Retina (tissue), 1 donor: ENCODE data around the gene LRRC43.
A peak's percentile ranks its signal among the peaks of the same experiment; 100 is the strongest.
"Not testable (repeated sequence)": the region's sequence is repeated elsewhere in the genome, so short reads cannot be mapped to it uniquely, and the experiment has no call there.

Experiments
- DNase-seq: peaks from one replicate; pipeline ENCODE4 v3.0.0-alpha.2; 2016

Gene LRRC43

GRCh38 chr12:122159882-122160281 lies 23.0 kb upstream of the LRRC43 start:
- DNase-seq, result no peak

- DNase-seq, result no peak
These were observed 22.2 kb upstream of the LRRC43 start for GRCh38 chr12:122160761-122161160.

- no peak for DNase-seq
These were observed 21.2 kb upstream of the LRRC43 start for GRCh38 chr12:122161682-122162081.

- DNase-seq, result no peak
These were observed 19.9 kb upstream of the LRRC43 start for GRCh38 chr12:122162976-122163375.

- peak; percentile 22 for DNase-seq
These were observed 16.2 kb upstream of the LRRC43 start for GRCh38 chr12:122166422-122167349.

GRCh38 chr12:122167356-122167925 lies 15.5 kb upstream of the LRRC43 start:
- no peak for DNase-seq

- DNase-seq, result no peak
These were observed 14.4 kb upstream of the LRRC43 start for GRCh38 chr12:122168492-122168891.

- no peak for DNase-seq
These were observed 11.5 kb upstream of the LRRC43 start for GRCh38 chr12:122171399-122171798.

GRCh38 chr12:122172262-122172939 lies 10.5 kb upstream of the LRRC43 start:
- DNase-seq, result no peak

GRCh38 chr12:122174155-122174845 lies 8.6 kb upstream of the LRRC43 start, which contains the start of gene IL31:
IL31 (minus strand) TSS chr12:122174221; CDS start chr12:122174172, 49 bp downstream.
- no peak for DNase-seq

- not testable (repeated sequence) for DNase-seq
These were observed 6.5 kb upstream of the LRRC43 start for GRCh38 chr12:122176473-122176872.

GRCh38 chr12:122183588-122183940 lies 641 bp downstream of the LRRC43 start:
- peak; percentile 40 for DNase-seq

- DNase-seq, result no peak
These were observed 1.6 kb downstream of the LRRC43 start for GRCh38 chr12:122184517-122184916.

GRCh38 chr12:122185079-122185478 lies 2.2 kb downstream of the LRRC43 start:
- no peak for DNase-seq

GRCh38 chr12:122185494-122186082 lies 2.7 kb downstream of the LRRC43 start:
- no peak for DNase-seq

GRCh38 chr12:122187466-122187865 lies 4.5 kb downstream of the LRRC43 start:
- no peak for DNase-seq

GRCh38 chr12:122189626-122190475 lies 6.9 kb downstream of the LRRC43 start:
- DNase-seq, result no peak

- peak; percentile 40 for DNase-seq
These were observed 8.1 kb downstream of the LRRC43 start for GRCh38 chr12:122190842-122191668.

GRCh38 chr12:122192441-122192840 lies 9.5 kb downstream of the LRRC43 start:
- DNase-seq, result no peak

GRCh38 chr12:122194804-122195203 lies 11.9 kb downstream of the LRRC43 start:
- no peak for DNase-seq

GRCh38 chr12:122195405-122195804 lies 12.5 kb downstream of the LRRC43 start:
- DNase-seq, result no peak
